SK-N-MC (cell line): ENCODE results near the gene TAB2.

Experiments used
- EZH2 ChIP-seq: fragments of 200-600 bp; sonication (generic); IDR thresholded peaks from one replicate; pipeline ENCODE4 v1.6.1; 2017; ENCODE audit warnings: antibody characterized with exemption
- FOXP2 ChIP-seq: optimal IDR thresholded peaks from 2 replicates; pipeline ENCODE3; 2011; ENCODE audit warnings: mild to moderate bottlenecking, moderate library complexity; ENCODE audit not compliant: insufficient read depth; ENCODE audit errors: extremely low read length, control extremely low read depth
- POLR2AphosphoS5 ChIP-seq: IDR thresholded peaks from 2 replicates; pipeline ENCODE4 v1.6.1; 2012; ENCODE audit warnings: mild to moderate bottlenecking, low read depth, low read length, borderline replicate concordance

DNA sequence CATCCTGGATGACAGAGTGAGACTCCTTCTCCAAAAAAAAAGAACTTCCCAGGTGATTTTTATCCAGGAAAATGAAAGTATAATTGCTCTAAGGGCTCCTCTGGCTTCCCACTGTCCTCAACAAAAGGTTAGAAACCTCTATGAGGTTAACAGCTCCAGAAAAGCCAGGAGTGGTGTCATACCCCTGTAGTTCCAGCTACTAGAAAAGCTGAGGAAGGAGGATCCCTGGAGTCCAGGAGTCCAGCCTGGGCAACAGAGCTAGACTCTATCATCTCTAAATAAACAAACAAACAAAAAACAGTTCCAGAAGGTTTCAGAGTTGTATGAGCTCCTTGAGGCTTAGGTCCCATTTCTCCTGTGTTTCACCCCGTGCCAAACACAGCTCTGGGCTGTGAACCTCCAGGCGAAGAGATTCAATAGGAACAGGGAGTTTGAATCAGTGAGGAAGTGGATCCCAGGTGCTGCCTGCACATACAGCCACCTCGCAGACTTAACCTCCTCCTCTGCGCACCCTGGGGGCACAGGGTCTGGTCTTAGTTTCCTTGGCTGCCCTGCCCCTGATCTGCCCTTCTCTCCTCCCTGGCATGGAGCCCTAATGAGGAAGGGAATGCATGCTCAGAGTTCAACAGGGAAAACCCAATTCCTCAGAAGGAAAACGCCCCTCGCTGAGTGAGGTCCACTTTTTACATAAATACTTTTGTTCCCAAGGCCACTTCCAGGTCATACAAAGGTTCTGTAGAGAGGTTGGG is 136.3 kb downstream of the TAB2 start:
- TF ChIP-seq POLR2AphosphoS5: no peak
- TF ChIP-seq EZH2: no peak
- TF ChIP-seq FOXP2: no peak
